DND-41 (cell line): ENCODE data around the gene MMP2.

ENCODE experiments used
- ATAC-seq: fragments of 200-7000 bp; cut with Tn5 transposase; 3 replicates; pipeline ENCODE4 v1.9.1; 2021; ENCODE audit warnings: low read depth; ENCODE audit not compliant: insufficient read depth
- DNase-seq: peaks from one replicate; pipeline ENCODE4 v3.0.0-alpha.2; 2020
- H2AFZ ChIP-seq: 2 replicates; pipeline ENCODE4 v1.6.0; 2012; ENCODE audit warnings: low read depth, low read length
- H3K27ac ChIP-seq: 2 replicates; pipeline ENCODE4 v1.5.1; 2012; ENCODE audit warnings: low read length, inconsistent platforms
- H3K27me3 ChIP-seq: fragments of 200-600 bp; sonication (generic); 2 replicates; pipeline ENCODE4 v1.6.0; 2012; ENCODE audit warnings: low read length, mild to moderate bottlenecking, inconsistent platforms; ENCODE audit not compliant: insufficient read depth, poor library complexity
- H3K36me3 ChIP-seq: 2 replicates; pipeline ENCODE4 v1.5.1; 2012; ENCODE audit warnings: low read length, inconsistent platforms; ENCODE audit not compliant: insufficient read depth
- H3K4me1 ChIP-seq: 2 replicates; pipeline ENCODE4 v1.5.1; 2012; ENCODE audit warnings: mild to moderate bottlenecking, low read length; ENCODE audit not compliant: insufficient read depth
- H3K4me2 ChIP-seq: 2 replicates; pipeline ENCODE4 v1.6.0; 2012; ENCODE audit warnings: mild to moderate bottlenecking, moderate library complexity, low read length, inconsistent platforms; ENCODE audit not compliant: insufficient read depth
- H3K4me3 ChIP-seq, 2 experiments: fragments of 200-600 bp in 1 of 2; shearing (Covaris generic) in 1 of 2; 2 replicates each; pipeline ENCODE4 v1.5.1; 2012 to 2016; ENCODE audit warnings: inconsistent platforms in 2 of 2, low read length in 2 of 2, mild to moderate bottlenecking in 2 of 2, low read depth in 1 of 2, moderate library complexity in 1 of 2
- H3K79me2 ChIP-seq: 2 replicates; pipeline ENCODE4 v1.6.0; 2012; ENCODE audit warnings: low read length, inconsistent platforms; ENCODE audit not compliant: insufficient read depth
- H3K9ac ChIP-seq: 2 replicates; pipeline ENCODE4 v1.6.0; 2012; ENCODE audit warnings: low read depth, mild to moderate bottlenecking, inconsistent platforms, low read length, moderate library complexity
- H3K9me3 ChIP-seq: 2 replicates; pipeline ENCODE4 v1.5.1; 2012; ENCODE audit warnings: low read length, moderate library complexity, mild to moderate bottlenecking, inconsistent platforms; ENCODE audit not compliant: insufficient read depth, severe bottlenecking
- H4K20me1 ChIP-seq: 2 replicates; pipeline ENCODE4 v1.6.0; 2012; ENCODE audit warnings: low read length; ENCODE audit not compliant: insufficient read depth
- EZH2 ChIP-seq: IDR thresholded peaks from 3 replicates; pipeline ENCODE4 v1.6.1; 2012; ENCODE audit warnings: borderline replicate concordance, low read depth, mild to moderate bottlenecking, moderate library complexity, low read length, inconsistent platforms; ENCODE audit not compliant: severe bottlenecking
- TF ChIP-seq, protein P1 (sequence below): IDR thresholded peaks from 2 replicates; pipeline ENCODE4 v1.5.1; 2012; ENCODE audit warnings: borderline replicate concordance, low read length, moderate library complexity, mild to moderate bottlenecking; ENCODE audit not compliant: poor library complexity, severe bottlenecking; ENCODE audit errors: extremely low read depth

The MMP2 gene

DNA sequence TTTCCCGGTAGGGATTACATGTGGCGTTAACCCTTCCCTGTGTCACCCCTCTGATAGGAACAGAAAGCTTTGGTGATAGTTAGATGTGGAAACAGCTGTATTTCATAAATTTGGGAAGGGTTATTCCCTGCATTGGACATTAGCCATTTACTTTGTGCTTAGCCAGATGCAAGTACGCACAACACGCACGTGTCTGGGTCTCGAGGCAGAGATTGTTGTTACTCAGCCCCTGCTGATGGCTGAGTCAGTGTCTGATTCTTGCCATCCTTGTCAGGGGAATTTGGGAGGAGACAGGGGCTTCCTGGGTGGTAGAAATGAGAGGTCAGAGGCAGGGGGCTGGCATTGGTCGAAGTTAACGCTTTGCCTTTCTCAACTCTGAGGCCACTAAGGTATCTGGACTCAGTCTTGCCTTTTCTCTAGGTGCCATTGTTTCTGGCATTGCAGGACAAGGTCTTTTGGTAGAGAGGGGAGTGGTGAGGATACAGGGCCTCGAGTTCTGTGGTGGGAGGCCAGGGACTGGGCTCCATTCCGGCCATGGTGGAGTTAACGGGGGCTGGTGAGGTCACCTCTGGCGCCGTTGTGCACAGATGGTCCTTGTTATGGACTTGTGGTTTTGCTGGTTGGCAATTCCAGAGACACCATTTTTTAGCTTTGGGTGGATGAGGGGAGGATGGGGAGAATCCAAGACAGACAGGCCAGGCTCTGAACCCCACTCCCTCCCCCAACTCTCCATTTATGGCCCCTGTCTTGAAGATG, 8.2 kb downstream of the MMP2 start:
- no peaks in the 10 kb centered on the region for H3K9me3 ChIP-seq
- TF ChIP-seq EZH2, result no peak
- TF ChIP-seq, protein P1, sequence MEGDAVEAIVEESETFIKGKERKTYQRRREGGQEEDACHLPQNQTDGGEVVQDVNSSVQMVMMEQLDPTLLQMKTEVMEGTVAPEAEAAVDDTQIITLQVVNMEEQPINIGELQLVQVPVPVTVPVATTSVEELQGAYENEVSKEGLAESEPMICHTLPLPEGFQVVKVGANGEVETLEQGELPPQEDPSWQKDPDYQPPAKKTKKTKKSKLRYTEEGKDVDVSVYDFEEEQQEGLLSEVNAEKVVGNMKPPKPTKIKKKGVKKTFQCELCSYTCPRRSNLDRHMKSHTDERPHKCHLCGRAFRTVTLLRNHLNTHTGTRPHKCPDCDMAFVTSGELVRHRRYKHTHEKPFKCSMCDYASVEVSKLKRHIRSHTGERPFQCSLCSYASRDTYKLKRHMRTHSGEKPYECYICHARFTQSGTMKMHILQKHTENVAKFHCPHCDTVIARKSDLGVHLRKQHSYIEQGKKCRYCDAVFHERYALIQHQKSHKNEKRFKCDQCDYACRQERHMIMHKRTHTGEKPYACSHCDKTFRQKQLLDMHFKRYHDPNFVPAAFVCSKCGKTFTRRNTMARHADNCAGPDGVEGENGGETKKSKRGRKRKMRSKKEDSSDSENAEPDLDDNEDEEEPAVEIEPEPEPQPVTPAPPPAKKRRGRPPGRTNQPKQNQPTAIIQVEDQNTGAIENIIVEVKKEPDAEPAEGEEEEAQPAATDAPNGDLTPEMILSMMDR, result no peak
- H3K4me1 ChIP-seq, result no peaks in the 10 kb centered on the region
- H2AFZ ChIP-seq, result no peak overlapping the region
- H4K20me1 ChIP-seq, result 0 out of 2 replicates have a peak, but pooled peaks cover 5% of the 10 kb centered on the region
- peaks cover 5% of the 10 kb centered on the region for H3K27me3 ChIP-seq
- DNase-seq (no peak), ATAC-seq (no peak)
- no peak overlapping the region for H3K4me2 ChIP-seq
- H3K36me3 ChIP-seq, result no peaks in the 10 kb centered on the region
- no peak overlapping the region for H3K27ac ChIP-seq
- H3K9ac ChIP-seq, result no peak overlapping the region
- H3K4me3 ChIP-seq, result no peak overlapping the region
- no peaks in the 10 kb centered on the region for H3K79me2 ChIP-seq

DNA sequence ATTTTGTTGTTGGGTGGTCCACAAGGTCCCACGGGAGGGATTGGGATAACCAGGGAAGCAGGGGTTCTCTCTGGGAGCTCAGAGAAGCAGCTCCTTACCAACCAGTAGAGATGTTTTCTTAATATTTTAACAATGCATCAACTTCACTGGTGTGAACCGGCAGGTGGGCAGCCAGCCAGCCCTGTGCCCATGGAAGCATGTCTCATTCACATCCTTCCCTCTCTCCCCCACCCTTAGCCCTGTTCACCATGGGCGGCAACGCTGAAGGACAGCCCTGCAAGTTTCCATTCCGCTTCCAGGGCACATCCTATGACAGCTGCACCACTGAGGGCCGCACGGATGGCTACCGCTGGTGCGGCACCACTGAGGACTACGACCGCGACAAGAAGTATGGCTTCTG, 9.3 kb downstream of the MMP2 start:
- Histone ChIP-seq H3K4me2 (no peak overlapping the region), H4K20me1 (0 out of 2 replicates have a peak, but pooled peaks cover 5% of the 10 kb centered on the region), H3K9me3 (no peaks in the 10 kb centered on the region), H3K27ac (no peak overlapping the region), H3K9ac (no peak overlapping the region), H2AFZ (no peak overlapping the region), H3K36me3 (no peaks in the 10 kb centered on the region), H3K4me3 (no peak overlapping the region), H3K4me1 (no peaks in the 10 kb centered on the region), H3K27me3 (peaks cover 5% of the 10 kb centered on the region), H3K79me2 (no peaks in the 10 kb centered on the region)
- no peak for ATAC-seq
- TF ChIP-seq, protein P1, result no peak
- no peak for TF ChIP-seq EZH2
- DNase-seq, result no peak

- ATAC-seq (no peak), DNase-seq (no peak)
- Histone ChIP-seq H3K4me3 (no peak overlapping the region), H3K27me3 (peaks cover 5% of the 10 kb centered on the region), H3K9ac (no peak overlapping the region), H3K36me3 (no peaks in the 10 kb centered on the region), H2AFZ (no peak overlapping the region), H3K4me2 (no peak overlapping the region), H3K4me1 (no peaks in the 10 kb centered on the region), H4K20me1 (0 out of 2 replicates have a peak, but pooled peaks cover 5% of the 10 kb centered on the region), H3K9me3 (no peaks in the 10 kb centered on the region), H3K79me2 (no peaks in the 10 kb centered on the region), H3K27ac (no peak overlapping the region)
- TF ChIP-seq, protein P1, result no peak
- TF ChIP-seq EZH2, result no peak
Measured at GRCh38 chr16:55489119-55489955, 10.3 kb downstream of the MMP2 start.
